Measurements from ENCODE around the gene NPEPPS.
"Not testable (repeated sequence)": the region's sequence is repeated elsewhere in the genome, so short reads cannot be mapped to it uniquely, and the experiment has no call there.

GRCh38 chr17:47539085-47539484, 8.2 kb downstream of the NPEPPS start:
- TF ChIP-seq POLR2AphosphoS5 (IDR thresholded peaks at IDR 0.05; ENCODE audit: low read depth, low read length); EZH2 (IDR thresholded peaks at IDR 0.05): not testable (repeated sequence)

All from HCT116 (cell line).